Neural cell (in vitro differentiated cells): Measurements from ENCODE around the gene MARF1. TPM values are rescaled to one million over a fixed set of nuclear protein-coding genes. Genes with fewer than 3 reads are reported as not detected.

Experiments used
- H2AFZ ChIP-seq: fragments of 200-600, 300-800 bp; sonication (generic), shearing (Covaris generic); 2 replicates; pipeline ENCODE4 v1.6.0; 2014; ENCODE audit warnings: low read depth, mild to moderate bottlenecking, antibody characterized with exemption, low read length, moderate library complexity
- H3F3A ChIP-seq: fragments of 200-600 bp; shearing (Covaris generic); 2 replicates; pipeline ENCODE4 v1.6.1; 2016; ENCODE audit warnings: mild to moderate bottlenecking, moderate library complexity, mixed read lengths, antibody characterized with exemption, low read length; ENCODE audit not compliant: insufficient read depth, poor library complexity, severe bottlenecking
- H3K27ac ChIP-seq: fragments of 200-600, 300-800 bp; sonication (generic), shearing (Covaris generic); 2 replicates; pipeline ENCODE4 v1.5.1; 2014; ENCODE audit warnings: mild to moderate bottlenecking, low read length, moderate library complexity
- H3K27me3 ChIP-seq: fragments of 300-800, 200-600 bp; sonication (generic), shearing (Covaris generic); 2 replicates; pipeline ENCODE4 v1.6.0; 2014; ENCODE audit warnings: mild to moderate bottlenecking, low read depth, low read length, moderate library complexity; ENCODE audit not compliant: insufficient read depth
- H3K36me3 ChIP-seq: fragments of 300-800, 200-600 bp; sonication (generic), shearing (Covaris generic); 2 replicates; pipeline ENCODE4 v1.5.1; 2014; ENCODE audit warnings: mild to moderate bottlenecking, antibody characterized with exemption, low read length, moderate library complexity; ENCODE audit not compliant: insufficient read depth
- H3K4me2 ChIP-seq: fragments of 300-800, 200-600 bp; sonication (generic), shearing (Covaris generic); 2 replicates; pipeline ENCODE4 v1.6.0; 2014; ENCODE audit warnings: mild to moderate bottlenecking, low read length
- H3K4me3 ChIP-seq: fragments of 300-800, 200-600 bp; sonication (generic), shearing (Covaris generic); 2 replicates; pipeline ENCODE4 v1.5.1; 2014; ENCODE audit warnings: mild to moderate bottlenecking, low read length, moderate library complexity
- H3K79me2 ChIP-seq: fragments of 200-600 bp; shearing (Covaris generic); replicated peaks from 2 replicates; pipeline ENCODE4 v1.6.0; 2014; ENCODE audit warnings: mild to moderate bottlenecking, low read length, moderate library complexity; ENCODE audit not compliant: insufficient read depth
- H3K9ac ChIP-seq: fragments of 300-800, 200-600 bp; sonication (generic), shearing (Covaris generic); 2 replicates; pipeline ENCODE4 v1.6.1; 2016; ENCODE audit warnings: mild to moderate bottlenecking, low read length, mixed read lengths
- H3K9me2 ChIP-seq: fragments of 200-600 bp; shearing (Covaris generic); 2 replicates; pipeline ENCODE4 v1.6.1; 2016; ENCODE audit warnings: mild to moderate bottlenecking, low read length, mixed read lengths; ENCODE audit not compliant: insufficient read depth
- H3K9me3 ChIP-seq: fragments of 200-600, 300-800 bp; sonication (generic), shearing (Covaris generic); 2 replicates; pipeline ENCODE4 v1.6.1; 2016; ENCODE audit warnings: mild to moderate bottlenecking, mixed run types, low read length, moderate library complexity, mixed read lengths
- H4K20me1 ChIP-seq: fragments of 200-600 bp; shearing (Covaris generic); 2 replicates; pipeline ENCODE4 v1.6.1; 2016; ENCODE audit warnings: mild to moderate bottlenecking, mixed run types; ENCODE audit not compliant: insufficient read depth
- EP300 ChIP-seq: fragments of 450-650 bp; conservative IDR thresholded peaks from 2 replicates; pipeline ENCODE4 v1.6.1; 2014; ENCODE audit warnings: antibody characterized with exemption, mild to moderate bottlenecking, moderate library complexity; ENCODE audit not compliant: poor library complexity, severe bottlenecking
- EZH2 ChIP-seq: fragments of 200-600, 300-800 bp; shearing (Covaris generic), sonication (generic); IDR thresholded peaks from 2 replicates; pipeline ENCODE4 v1.6.1; 2014; ENCODE audit warnings: antibody characterized with exemption, low read length, borderline replicate concordance, mild to moderate bottlenecking; ENCODE audit not compliant: insufficient read depth, poor library complexity, severe bottlenecking
- MXI1 ChIP-seq: fragments of 450-650 bp; conservative IDR thresholded peaks from 2 replicates; pipeline ENCODE4 v1.6.1; 2014; ENCODE audit warnings: antibody characterized with exemption, mild to moderate bottlenecking; ENCODE audit not compliant: poor library complexity, severe bottlenecking
- POLR2AphosphoS5 ChIP-seq: IDR thresholded peaks from 2 replicates; pipeline ENCODE4 v1.6.1; 2012
- RAD21 ChIP-seq: fragments of 450-650 bp; conservative IDR thresholded peaks from 2 replicates; pipeline ENCODE4 v1.6.1; 2014; ENCODE audit warnings: antibody characterized with exemption, mild to moderate bottlenecking, moderate library complexity
- REST ChIP-seq: IDR thresholded peaks from 2 replicates; pipeline ENCODE4 v1.6.1; 2012; ENCODE audit warnings: borderline replicate concordance
- SMC3 ChIP-seq: fragments of 450-650 bp; conservative IDR thresholded peaks from 2 replicates; pipeline ENCODE4 v1.6.1; 2014; ENCODE audit warnings: antibody characterized with exemption, mild to moderate bottlenecking, moderate library complexity; ENCODE audit not compliant: poor library complexity
- TAF1 ChIP-seq: IDR thresholded peaks from 2 replicates; pipeline ENCODE4 v1.6.1; 2012; ENCODE audit warnings: low read depth
- polyA plus RNA-seq: library from polyadenylated mRNA; depleted of rRNA; stranded (reverse); fragments of >200 nt; gene quantifications from 2 replicates; pipeline ENCODE4 v1.2.3, GENCODE V29; 2014
- TF ChIP-seq, protein P1 (sequence below): fragments of 450-650 bp; IDR thresholded peaks from 2 replicates; pipeline ENCODE4 v1.5.1; 2014; ENCODE audit warnings: antibody characterized with exemption, mild to moderate bottlenecking, moderate library complexity; ENCODE audit not compliant: poor library complexity, severe bottlenecking

The MARF1 gene
- polyA plus RNA-seq, 1 donor from 2014 or later, result 23.2 TPM

DNA sequence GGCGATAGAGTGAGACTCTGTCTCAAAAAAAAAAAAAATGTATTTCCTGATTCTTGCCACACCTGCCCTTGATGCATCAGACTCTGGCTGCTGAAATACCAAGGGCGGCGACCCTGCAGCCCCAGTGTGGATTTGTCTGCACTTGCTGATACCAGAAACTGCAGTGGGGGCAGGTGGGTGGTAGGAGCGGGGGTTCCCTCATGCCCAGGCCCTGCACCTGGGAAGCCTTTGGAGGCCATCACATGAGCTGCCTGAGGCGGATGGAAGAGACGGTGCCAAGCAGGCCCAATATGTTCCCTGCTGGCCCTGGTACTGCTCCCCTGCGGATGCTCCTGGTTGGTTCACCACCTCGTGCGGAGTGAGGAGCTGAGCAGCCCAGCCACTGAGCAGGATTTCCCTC is 50.6 kb downstream of the MARF1 start:
- H3K36me3 ChIP-seq, result peaks cover 20% of the 10 kb centered on the region
- no peak overlapping the region for H3K27ac ChIP-seq
- TF ChIP-seq MXI1 (no peak), TAF1 (no peak), EP300 (no peak), SMC3 (no peak), EZH2 (no peak), POLR2AphosphoS5 (no peak), RAD21 (no peak), REST (no peak)
- TF ChIP-seq, protein P1, sequence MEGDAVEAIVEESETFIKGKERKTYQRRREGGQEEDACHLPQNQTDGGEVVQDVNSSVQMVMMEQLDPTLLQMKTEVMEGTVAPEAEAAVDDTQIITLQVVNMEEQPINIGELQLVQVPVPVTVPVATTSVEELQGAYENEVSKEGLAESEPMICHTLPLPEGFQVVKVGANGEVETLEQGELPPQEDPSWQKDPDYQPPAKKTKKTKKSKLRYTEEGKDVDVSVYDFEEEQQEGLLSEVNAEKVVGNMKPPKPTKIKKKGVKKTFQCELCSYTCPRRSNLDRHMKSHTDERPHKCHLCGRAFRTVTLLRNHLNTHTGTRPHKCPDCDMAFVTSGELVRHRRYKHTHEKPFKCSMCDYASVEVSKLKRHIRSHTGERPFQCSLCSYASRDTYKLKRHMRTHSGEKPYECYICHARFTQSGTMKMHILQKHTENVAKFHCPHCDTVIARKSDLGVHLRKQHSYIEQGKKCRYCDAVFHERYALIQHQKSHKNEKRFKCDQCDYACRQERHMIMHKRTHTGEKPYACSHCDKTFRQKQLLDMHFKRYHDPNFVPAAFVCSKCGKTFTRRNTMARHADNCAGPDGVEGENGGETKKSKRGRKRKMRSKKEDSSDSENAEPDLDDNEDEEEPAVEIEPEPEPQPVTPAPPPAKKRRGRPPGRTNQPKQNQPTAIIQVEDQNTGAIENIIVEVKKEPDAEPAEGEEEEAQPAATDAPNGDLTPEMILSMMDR, result no peak

DNA sequence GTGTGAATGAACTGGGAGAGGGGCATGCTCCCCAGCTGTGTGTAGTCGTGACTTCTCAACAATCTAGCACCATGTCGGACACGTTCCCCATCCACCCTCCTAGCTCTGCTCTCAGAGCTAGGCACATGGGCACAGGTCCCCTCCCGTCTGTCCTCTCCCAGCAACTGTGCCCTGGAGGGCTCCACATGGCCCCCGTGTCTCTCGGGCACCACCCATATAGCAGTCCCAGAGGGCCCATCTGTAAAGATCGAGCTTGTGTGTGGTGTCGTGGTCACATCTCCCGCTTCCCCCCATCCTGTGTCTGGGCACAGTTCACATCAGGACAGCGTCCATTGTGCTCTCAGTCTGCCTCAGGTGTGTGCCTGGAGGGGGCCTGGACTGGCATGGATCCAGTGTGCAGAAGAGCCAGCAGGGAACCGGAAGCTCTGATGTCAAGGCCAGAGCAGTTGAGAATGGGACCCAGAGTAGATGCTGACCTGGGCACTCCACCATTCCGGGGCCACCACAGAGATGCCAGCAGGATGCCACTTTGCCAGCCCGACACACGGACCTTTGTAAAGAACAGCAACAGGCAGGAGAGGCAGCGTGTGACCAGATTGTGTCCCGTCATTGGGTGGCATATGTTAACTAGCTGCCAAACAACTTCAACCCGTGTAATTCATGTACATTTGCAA is 55.7 kb downstream of the MARF1 start:
- H3K27me3 ChIP-seq, result no peaks in the 10 kb centered on the region
- no peak for TF ChIP-seq EP300
- TF ChIP-seq, protein P1, result no peak
- TF ChIP-seq POLR2AphosphoS5, result no peak
- no peak for TF ChIP-seq REST
- TF ChIP-seq MXI1, result no peak
- TF ChIP-seq TAF1, result no peak
- TF ChIP-seq RAD21, result no peak
- TF ChIP-seq EZH2, result no peak
- TF ChIP-seq SMC3, result no peak
- H3K9ac ChIP-seq, result no peak overlapping the region
- H3K27ac ChIP-seq, result no peak overlapping the region
- no peak overlapping the region for H3K4me2 ChIP-seq
- no peaks in the 10 kb centered on the region for H4K20me1 ChIP-seq
- H3F3A ChIP-seq, result no peaks in the 10 kb centered on the region
- H3K9me3 ChIP-seq, result peaks cover 14% of the 10 kb centered on the region
- no peaks in the 10 kb centered on the region for H3K9me2 ChIP-seq
- no peak overlapping the region for H2AFZ ChIP-seq
- H3K4me3 ChIP-seq, result no peak overlapping the region
- H3K36me3 ChIP-seq, result peaks cover 20% of the 10 kb centered on the region
- no peaks in the 10 kb centered on the region for H3K79me2 ChIP-seq

More for the DNA sequence above, 50.6 kb downstream of the MARF1 start:
- H3K9me2 ChIP-seq, result no peaks in the 10 kb centered on the region
- H4K20me1 ChIP-seq, result no peaks in the 10 kb centered on the region
- no peak overlapping the region for H2AFZ ChIP-seq
- H3K79me2 ChIP-seq, result no peaks in the 10 kb centered on the region
- no peak overlapping the region for H3K4me3 ChIP-seq
- no peaks in the 10 kb centered on the region for H3K27me3 ChIP-seq
- no peak overlapping the region for H3K9ac ChIP-seq
- H3K4me2 ChIP-seq, result no peak overlapping the region
- H3F3A ChIP-seq, result no peaks in the 10 kb centered on the region
- peaks cover 4% of the 10 kb centered on the region for H3K9me3 ChIP-seq
